Stimulated activated CD4-positive, alpha-beta T cell treated with anti-CD3 and anti-CD28 coated beads, Interleukin-4, amount 100 ng/mL, for 4 hours (primary cell): ENCODE measurements around the gene TPRA1.
"Not testable (repeated sequence)": the region's sequence is repeated elsewhere in the genome, so short reads cannot be mapped to it uniquely, and the experiment has no call there.

Experiments
- DNase-seq, 2 experiments: peaks; one replicate each; pipeline ENCODE4 v3.0.0-alpha.2; 2020

TPRA1 gene

DNA sequence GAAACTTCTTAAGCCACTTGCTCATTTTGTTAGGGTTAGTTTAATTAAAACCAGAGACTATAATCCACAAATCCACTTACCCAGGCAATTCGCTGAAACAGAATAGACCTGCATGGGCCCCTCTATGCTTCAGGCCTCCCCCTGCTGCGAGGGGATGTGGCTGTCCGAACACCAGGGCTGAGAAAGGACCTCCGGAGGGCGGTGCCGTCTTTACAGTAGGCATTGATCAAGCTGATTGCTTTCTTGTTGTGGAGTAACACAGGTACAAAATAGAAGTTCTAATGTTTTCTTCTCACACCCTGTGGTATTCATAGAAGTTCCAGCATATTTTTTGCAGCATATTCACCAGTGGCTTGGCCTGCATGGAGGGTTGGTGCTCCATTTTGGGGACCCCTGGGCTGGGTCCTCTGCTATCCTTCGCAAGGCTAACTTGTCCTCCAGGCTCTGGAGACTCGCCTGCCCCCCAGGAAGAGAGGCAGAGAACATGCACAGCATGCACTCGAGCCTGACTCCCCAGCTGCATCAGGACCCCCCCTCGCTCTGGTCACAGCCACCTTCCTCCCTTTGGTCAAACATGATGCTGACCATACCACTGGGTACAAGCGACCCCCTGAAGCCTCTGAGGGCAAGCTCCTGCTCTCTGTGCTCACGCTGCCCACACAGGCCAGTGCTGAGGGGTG is 55.3 kb downstream of the TPRA1 start:
- no peak for DNase-seq

- DNase-seq: no peak
Measured at GRCh38 chr3:127534564-127534963, 56.0 kb downstream of the TPRA1 start.

- no peak for DNase-seq
Measured at GRCh38 chr3:127534161-127534451, 56.4 kb downstream of the TPRA1 start.

DNA sequence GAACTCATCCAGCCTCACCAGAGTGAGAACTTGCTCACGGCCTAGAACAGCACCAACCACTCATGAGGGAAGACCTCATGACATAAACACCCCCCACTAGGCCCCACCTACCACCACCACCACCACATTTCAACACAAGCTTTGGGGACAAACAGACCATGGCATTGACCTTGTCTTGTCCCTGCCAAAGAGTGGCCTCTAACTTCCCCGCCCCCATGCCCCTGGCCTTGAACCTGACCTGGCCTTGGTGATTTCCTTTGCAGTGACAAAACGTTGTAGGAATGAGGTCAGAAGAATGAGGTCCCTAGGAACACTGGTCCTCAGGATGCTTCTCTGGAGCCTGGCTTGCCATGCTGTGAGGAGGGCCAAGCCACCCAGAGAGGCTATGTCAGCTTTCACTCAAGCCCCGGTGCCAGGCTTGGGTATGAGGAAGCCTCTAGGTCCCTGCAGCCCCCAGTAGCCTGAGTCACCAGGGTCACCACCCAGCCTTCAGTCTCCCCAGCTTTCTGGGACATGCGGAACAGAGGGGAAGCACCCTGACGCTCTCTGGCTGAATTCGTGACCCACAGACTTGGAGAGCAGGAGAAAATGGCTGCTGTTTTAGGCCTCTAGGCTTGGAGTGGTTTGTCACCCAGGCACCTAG is 57.9 kb downstream of the TPRA1 start:
- DNase-seq: no peak

DNA sequence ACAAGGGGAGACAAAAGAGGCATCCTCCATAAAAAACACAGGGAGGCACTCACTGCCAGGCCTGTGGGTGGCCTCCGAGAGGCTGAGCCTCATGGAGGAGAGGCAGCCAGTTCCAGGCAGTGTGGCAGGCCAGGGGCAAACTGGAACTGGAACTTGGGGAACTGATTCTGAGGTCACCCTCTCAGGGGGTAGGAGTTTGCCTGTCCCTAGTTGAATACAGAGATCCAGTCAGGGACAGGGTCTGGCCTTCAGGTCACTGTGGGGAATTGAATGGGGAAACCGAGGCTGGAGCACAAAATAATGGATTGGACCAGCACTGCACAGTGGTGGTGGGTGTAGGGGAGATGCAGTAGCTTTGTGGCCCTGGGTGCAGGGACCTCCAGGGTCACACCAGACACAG is 58.7 kb downstream of the TPRA1 start:
- DNase-seq: no peak

DNA sequence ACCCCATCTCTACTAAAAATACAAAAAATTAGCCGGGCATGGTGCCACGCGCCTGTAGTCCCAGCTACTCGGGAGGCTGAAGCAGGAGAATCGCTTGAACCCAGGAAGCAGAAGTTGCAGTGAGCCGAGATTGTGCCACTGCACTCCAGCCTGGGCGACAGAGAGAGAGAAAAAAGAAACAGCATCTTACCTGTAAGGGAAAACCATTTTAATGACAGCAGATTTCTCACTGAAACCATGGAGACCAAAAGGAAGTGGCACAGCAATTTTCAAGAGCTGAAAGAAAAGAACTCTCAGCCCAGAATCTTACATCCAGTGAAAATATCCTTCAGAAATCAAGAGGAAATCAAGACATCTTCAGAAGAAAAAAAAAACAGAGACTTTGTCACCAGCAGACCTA is 59.7 kb downstream of the TPRA1 start:
- not testable (repeated sequence) for DNase-seq

DNA sequence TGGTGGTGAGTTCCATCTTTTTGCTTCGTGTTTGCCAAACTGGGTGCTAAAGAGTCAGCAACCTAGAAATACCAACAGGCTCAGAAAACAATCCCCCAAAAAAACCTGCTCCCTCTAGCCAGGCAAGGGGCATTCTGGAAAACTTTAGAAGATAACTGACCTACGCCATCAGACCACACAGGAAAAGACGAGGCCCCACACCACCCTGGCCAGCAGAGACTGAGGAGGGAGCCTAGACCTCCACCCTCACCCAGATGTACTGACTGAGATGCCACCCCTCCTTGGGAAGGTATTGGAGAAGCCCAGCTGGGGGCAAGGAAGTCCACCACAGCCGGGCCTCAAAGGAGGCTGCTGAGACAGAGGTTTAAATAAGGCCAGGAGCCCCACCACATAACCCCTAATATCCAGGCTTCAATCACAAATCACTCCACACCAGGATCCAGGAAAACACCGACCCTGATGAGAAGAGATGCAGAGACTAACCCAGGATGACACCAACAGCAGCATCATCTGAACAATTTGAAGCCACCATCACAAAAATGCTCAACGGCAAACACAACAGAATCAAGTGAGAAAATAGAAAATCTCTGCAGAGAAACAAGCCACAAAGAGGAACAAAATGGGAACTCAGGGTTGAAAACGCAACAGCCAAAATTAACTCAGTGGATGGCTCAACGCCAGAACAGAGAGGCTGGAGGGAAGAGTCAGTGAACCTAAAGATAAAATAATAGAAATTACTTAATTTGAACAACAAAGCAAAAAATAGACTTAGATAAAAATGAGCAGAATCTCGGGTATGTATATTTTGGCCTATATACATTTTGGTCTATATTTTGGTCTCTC is 61.0 kb downstream of the TPRA1 start:
- no peak for DNase-seq

DNA sequence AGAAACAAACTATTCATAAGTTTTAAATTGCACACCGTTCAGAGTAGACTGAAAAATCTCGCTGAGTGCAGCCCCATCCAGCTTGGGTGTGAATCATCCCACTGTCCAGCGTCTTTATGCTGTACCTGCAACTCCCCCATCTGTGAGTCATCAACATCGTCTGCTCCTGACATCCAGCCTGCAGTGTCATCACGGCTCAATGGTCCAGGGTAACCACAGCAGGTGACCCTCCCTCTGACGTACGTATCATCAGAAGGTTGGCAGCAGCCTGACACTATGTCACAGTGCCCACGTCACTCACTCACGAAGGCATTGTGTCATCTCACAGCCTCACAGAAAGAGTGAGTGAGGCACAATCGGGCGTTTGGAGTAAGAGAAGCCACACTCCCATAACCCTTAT is 65.2 kb downstream of the TPRA1 start:
- no peak for DNase-seq

DNA sequence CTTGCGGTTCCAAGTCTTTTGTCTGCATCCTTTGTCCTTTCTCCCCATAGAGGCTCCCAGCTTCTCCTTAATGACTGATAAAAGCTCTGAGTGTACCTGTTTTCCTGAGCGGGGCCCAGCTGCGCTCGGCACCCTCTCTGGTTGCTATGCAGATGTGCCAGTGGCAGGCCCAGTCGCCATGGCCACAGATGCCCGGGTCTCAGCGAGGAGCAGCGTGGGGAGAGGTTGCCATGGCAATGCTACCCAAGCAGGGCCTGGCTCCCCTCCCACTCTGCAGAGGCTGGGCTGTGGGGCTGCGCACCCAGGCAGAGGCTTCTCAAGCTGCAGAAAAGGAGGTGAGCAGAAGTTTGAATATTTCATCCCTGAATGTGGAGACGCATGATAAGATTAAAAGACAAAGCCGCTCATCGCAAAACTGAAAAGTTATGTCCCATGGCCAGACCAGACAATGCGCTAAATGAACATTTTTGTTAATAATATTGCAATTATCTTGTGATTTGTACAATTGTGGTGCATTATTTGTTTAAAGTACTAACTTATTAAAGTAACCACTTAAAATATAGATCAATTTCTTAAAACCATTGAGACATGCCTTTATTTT is 66.1 kb downstream of the TPRA1 start:
- DNase-seq: no peak
